ENCODE results near the gene TXNL4A. TPM values are rescaled to one million over a fixed set of nuclear protein-coding genes. Genes with fewer than 3 reads are reported as not detected.

The TXNL4A gene
- total RNA-seq, 1 donor from 2014 or later, result 92.0 TPM

- Histone ChIP-seq H3K36me3 (peaks cover 55% of the 10 kb centered on the region), H3K9me3 (replicated peaks) (no peaks in the 10 kb centered on the region), H3K27me3 (ENCODE audit: low read depth) (no peaks in the 10 kb centered on the region), H3K27ac (replicated peaks) (no peak overlapping the region), H3K4me3 (no peak overlapping the region), H3K4me1 (peaks cover 2% of the 10 kb centered on the region)
- no peak for TF ChIP-seq CTCF (IDR thresholded peaks at IDR 0.05; ENCODE audit: borderline replicate concordance)
- intact Hi-C loops (cut with micrococcal nuclease), result no loop called here
- no peak for DNase-seq
These were observed 17.8 kb downstream of the TXNL4A start for GRCh38 chr18:79970419-79971133.

GRCh38 chr18:79965119-79965902 is 23.1 kb downstream of the TXNL4A start:
- DNase-seq, result no peak
- TF ChIP-seq CTCF (IDR thresholded peaks at IDR 0.05; ENCODE audit: borderline replicate concordance), result no peak
- peaks cover 10% of the 10 kb centered on the region for H3K36me3 ChIP-seq
- peaks cover 17% of the 10 kb centered on the region for H3K27me3 ChIP-seq (ENCODE audit: low read depth)
- peak overlapping the region; percentile 81 for H3K27ac ChIP-seq (replicated peaks)
- H3K9me3 ChIP-seq (replicated peaks), result no peaks in the 10 kb centered on the region
- intact Hi-C loops (cut with micrococcal nuclease), result no loop called here
- H3K4me3 ChIP-seq, result peak overlapping the region; percentile 77
- H3K4me1 ChIP-seq, result peaks cover 19% of the 10 kb centered on the region

- Histone ChIP-seq H3K36me3 (peaks cover 9% of the 10 kb centered on the region), H3K27ac (replicated peaks) (peak within 1 kb of the TSS; percentile 81), H3K27me3 (ENCODE audit: low read depth) (peaks cover 17% of the 10 kb centered on the region), H3K4me1 (peaks cover 19% of the 10 kb centered on the region), H3K4me3 (peak within 1 kb of the TSS; percentile 77), H3K9me3 (replicated peaks) (no peaks in the 10 kb centered on the region)
- intact Hi-C loops (cut with micrococcal nuclease), result no loop called here
- peak; percentile 64 for TF ChIP-seq CTCF (IDR thresholded peaks at IDR 0.05; ENCODE audit: borderline replicate concordance)
- peak; percentile 70 for DNase-seq
These were observed 23.8 kb downstream of the TXNL4A start, which contains the start of gene HSBP1L1 for GRCh38 chr18:79964330-79965118. TSS of gene HSBP1L1 (plus strand) at chr18:79964643. CDS start at chr18:79964736, 93 bp downstream.

GRCh38 chr18:79963658-79964329 is 24.6 kb downstream of the TXNL4A start:
- no peak for TF ChIP-seq CTCF (IDR thresholded peaks at IDR 0.05; ENCODE audit: borderline replicate concordance)
- no peak for DNase-seq
- Histone ChIP-seq H3K9me3 (replicated peaks) (no peaks in the 10 kb centered on the region), H3K27ac (replicated peaks) (peak overlapping the region; percentile 81), H3K4me1 (peaks cover 19% of the 10 kb centered on the region), H3K36me3 (peaks cover 7% of the 10 kb centered on the region), H3K27me3 (ENCODE audit: low read depth) (peaks cover 17% of the 10 kb centered on the region), H3K4me3 (peak overlapping the region; percentile 77)
- intact Hi-C loops (cut with micrococcal nuclease), result no loop called here

Measured in left ventricle myocardium inferior (tissue), 1 donor.